Caco-2 (cell line): ENCODE results near the gene ZNF546. TPM values are rescaled to one million over a fixed set of nuclear protein-coding genes. Genes with fewer than 3 reads are reported as not detected.

Experiments
- BruUV-seq: library from RNA; stranded (reverse); fragments of 400-500 nt; replicated peaks from 2 replicates; lab custom pipeline; 2021; lab: Mats Ljungman, UMichigan
- CTCF ChIA-PET: fragments of 300-600 bp; sonication (Branson Sonifier 250); formaldehyde crosslinking; loops from one replicate; lab custom pipeline; 2022; ENCODE audit warnings: antibody characterized with exemption; lab: Charles Lee
- POLR2A ChIA-PET: fragments of 300-600 bp; sonication (Branson Sonifier 250); formaldehyde crosslinking; loops from one replicate; lab custom pipeline; 2022; ENCODE audit warnings: antibody characterized with exemption; lab: Charles Lee
- DNase-seq, 2 experiments: peaks; one replicate each; pipeline versions ENCODE4 v3.0.0 to v3.0.0-alpha.2; 2020 to 2022
- H3K27me3 ChIP-seq: replicated peaks from 2 replicates; pipeline ENCODE4 v1.6.0; 2011; ENCODE audit warnings: low read length; ENCODE audit not compliant: control insufficient read depth, insufficient read depth
- H3K36me3 ChIP-seq: 2 replicates; pipeline ENCODE4 v1.5.1; 2011; ENCODE audit warnings: low read length; ENCODE audit not compliant: control insufficient read depth, insufficient read depth
- H3K4me1 ChIP-seq: fragments of 250-450 bp; sonication (Bioruptor Pico); 2 replicates; pipeline ENCODE4 v1.5.1; 2020; ENCODE audit warnings: mild to moderate bottlenecking
- H3K4me3 ChIP-seq: 2 replicates; pipeline ENCODE4 v1.5.1; 2011; ENCODE audit warnings: low read depth, mild to moderate bottlenecking, control low read depth, low read length
- H3K9me3 ChIP-seq: fragments of 250-450 bp; sonication (Bioruptor Pico); 2 replicates; pipeline ENCODE4 v1.5.1; 2020; ENCODE audit warnings: mild to moderate bottlenecking, moderate library complexity
- H3K27ac Mint-ChIP-seq: one replicate; pipeline ENCODE4 v1.8.0; 2022; ENCODE audit warnings: mixed read lengths; ENCODE audit not compliant: unreplicated experiment
- H3K27me3 Mint-ChIP-seq: one replicate; pipeline ENCODE4 v1.8.0; 2022; ENCODE audit warnings: mixed read lengths; ENCODE audit not compliant: insufficient read depth, unreplicated experiment
- H3K36me3 Mint-ChIP-seq: one replicate; pipeline ENCODE4 v1.8.0; 2022; ENCODE audit warnings: mild to moderate bottlenecking, mixed read lengths; ENCODE audit not compliant: insufficient read depth, unreplicated experiment
- H3K4me1 Mint-ChIP-seq: one replicate; pipeline ENCODE4 v1.8.0; 2022; ENCODE audit warnings: low read depth, mixed read lengths; ENCODE audit not compliant: unreplicated experiment
- H3K4me3 Mint-ChIP-seq: one replicate; pipeline ENCODE4 v1.8.0; 2022; ENCODE audit warnings: mild to moderate bottlenecking, moderate library complexity, mixed read lengths; ENCODE audit not compliant: unreplicated experiment
- H3K9me3 Mint-ChIP-seq: one replicate; pipeline ENCODE4 v1.8.0; 2022; ENCODE audit warnings: mixed read lengths; ENCODE audit not compliant: unreplicated experiment
- CTCF ChIP-seq, 2 experiments: fragments of 200-600 bp in 1 of 2; IDR thresholded peaks; 1 replicate in 1 of 2; 2 replicates in 1 of 2; pipeline versions ENCODE4 v1.5.1 to v1.8.0; 2011 to 2022; ENCODE audit warnings: antibody characterized with exemption in 1 of 2, control low read depth in 1 of 2, inconsistent platforms in 1 of 2, low read depth in 1 of 2, low read length in 1 of 2, mild to moderate bottlenecking in 1 of 2, moderate library complexity in 1 of 2; ENCODE audit not compliant: insufficient read depth in 1 of 2, severe bottlenecking in 1 of 2, unreplicated experiment in 1 of 2
- intact Hi-C: fragments of 100-400 bp; cut with micrococcal nuclease; formaldehyde crosslinking; loops from one replicate; pipeline ENCODE4 v1.10.0; 2022; ENCODE audit not compliant: unreplicated experiment
- total RNA-seq: library from RNA; stranded (reverse); gene quantifications from 2 replicates; pipeline ENCODE4 v1.2.3, GENCODE V29; 2022

The ZNF546 gene
- total RNA-seq, 1 experiment from 2014 or later: 0.98 TPM

- ChIA-PET CTCF (interaction anchor here (1.6 kb wide), 1 partner anchor 26 kb away, joined by 10 read pairs; the partner anchor contains the start of gene PSMC4), POLR2A (interaction anchor here (1.6 kb wide), 1 partner anchor 26 kb away, joined by 7 read pairs; the partner anchor contains the start of gene PSMC4)
- Mint-ChIP-seq H3K36me3 (peaks cover 9% of the 10 kb centered on the region), H3K27me3 (no peaks in the 10 kb centered on the region), H3K9me3 (peaks cover 21% of the 10 kb centered on the region), H3K4me3 (peak overlapping the region; percentile 85), H3K4me1 (no peaks in the 10 kb centered on the region), H3K27ac (peak overlapping the region; percentile 85)
- peak overlapping the region; percentile 81 for H3K4me3 ChIP-seq
- intact Hi-C loops: loop anchor here (2.0 kb wide), 2 partner anchors 26 to 94 kb away; partner anchors contain the start of genes PSMC4 and ZNF780A
- H3K36me3 ChIP-seq: peaks cover 2% of the 10 kb centered on the region; the same call in 1 of the 2 replicates
- BruUV-seq: TSS peak; percentile 87
- no peaks in the 10 kb centered on the region; the same call in 1 of the 2 replicates for H3K4me1 ChIP-seq
- no peaks in the 10 kb centered on the region for H3K27me3 ChIP-seq
- no peak for DNase-seq
- TF ChIP-seq CTCF (IDR thresholded peaks at IDR 0.05; ENCODE audit: insufficient read depth in 1 of 2, low read depth in 1 of 2, low read length in 1 of 2, severe bottlenecking in 1 of 2, unreplicated experiment in 1 of 2): no peak
- H3K9me3 ChIP-seq: peaks cover 8% of the 10 kb centered on the region
Observed at GRCh38 chr19:39996218-39996810, 546 bp upstream of the ZNF546 start.

GRCh38 chr19:39997638-39998216 is 867 bp downstream of the ZNF546 start:
- no peak for DNase-seq
- no peaks in the 10 kb centered on the region for H3K27me3 Mint-ChIP-seq
- CTCF ChIA-PET: interaction anchor here (1.6 kb wide), 1 partner anchor 27 kb away, joined by 10 read pairs; the partner anchor contains the start of gene PSMC4
- peaks cover 19% of the 10 kb centered on the region for H3K9me3 Mint-ChIP-seq
- H3K27me3 ChIP-seq: no peaks in the 10 kb centered on the region
- BruUV-seq: no TSS peak
- H3K4me1 ChIP-seq: no peaks in the 10 kb centered on the region; the same call in 1 of the 2 replicates
- TF ChIP-seq CTCF (IDR thresholded peaks at IDR 0.05; ENCODE audit: insufficient read depth in 1 of 2, low read depth in 1 of 2, low read length in 1 of 2, severe bottlenecking in 1 of 2, unreplicated experiment in 1 of 2): no peak
- peaks cover 2% of the 10 kb centered on the region; the same call in 1 of the 2 replicates for H3K36me3 ChIP-seq
- H3K9me3 ChIP-seq: peaks cover 8% of the 10 kb centered on the region
- H3K4me1 Mint-ChIP-seq: no peaks in the 10 kb centered on the region
- POLR2A ChIA-PET: interaction anchor here (1.6 kb wide), 1 partner anchor 27 kb away, joined by 7 read pairs; the partner anchor contains the start of gene PSMC4
- peaks cover 9% of the 10 kb centered on the region for H3K36me3 Mint-ChIP-seq
- intact Hi-C loops: loop anchor here (2.0 kb wide), 2 partner anchors 27 to 93 kb away; partner anchors contain the start of genes PSMC4 and ZNF780A
- H3K4me3 ChIP-seq: peak overlapping the region; percentile 81
- H3K4me3 Mint-ChIP-seq: peak overlapping the region; percentile 85
- H3K27ac Mint-ChIP-seq: no peak overlapping the region

- H3K4me3 ChIP-seq: no peak overlapping the region
- H3K9me3 ChIP-seq: peaks cover 6% of the 10 kb centered on the region
- no TSS peak for BruUV-seq
- POLR2A ChIA-PET: no interaction called here
- no peak for DNase-seq
- no peak for TF ChIP-seq CTCF (IDR thresholded peaks at IDR 0.05; ENCODE audit: insufficient read depth in 1 of 2, low read depth in 1 of 2, low read length in 1 of 2, severe bottlenecking in 1 of 2, unreplicated experiment in 1 of 2)
- H3K4me1 Mint-ChIP-seq: no peaks in the 10 kb centered on the region
- peak overlapping the region; percentile 85 for H3K4me3 Mint-ChIP-seq
- peaks cover 11% of the 10 kb centered on the region for H3K9me3 Mint-ChIP-seq
- no peaks in the 10 kb centered on the region; the same call in 1 of the 2 replicates for H3K4me1 ChIP-seq
- H3K27ac Mint-ChIP-seq: no peak overlapping the region
- no peaks in the 10 kb centered on the region for H3K27me3 Mint-ChIP-seq
- no peaks in the 10 kb centered on the region for H3K27me3 ChIP-seq
- H3K36me3 ChIP-seq: peaks cover 2% of the 10 kb centered on the region; the same call in 1 of the 2 replicates
- CTCF ChIA-PET: no interaction called here
- intact Hi-C loops: no loop called here
- peaks cover 9% of the 10 kb centered on the region for H3K36me3 Mint-ChIP-seq
Observed at GRCh38 chr19:39998501-39998900, 1.6 kb downstream of the ZNF546 start.
